Measurements from ENCODE around the gene GGT6.

Gene GGT6

DNA sequence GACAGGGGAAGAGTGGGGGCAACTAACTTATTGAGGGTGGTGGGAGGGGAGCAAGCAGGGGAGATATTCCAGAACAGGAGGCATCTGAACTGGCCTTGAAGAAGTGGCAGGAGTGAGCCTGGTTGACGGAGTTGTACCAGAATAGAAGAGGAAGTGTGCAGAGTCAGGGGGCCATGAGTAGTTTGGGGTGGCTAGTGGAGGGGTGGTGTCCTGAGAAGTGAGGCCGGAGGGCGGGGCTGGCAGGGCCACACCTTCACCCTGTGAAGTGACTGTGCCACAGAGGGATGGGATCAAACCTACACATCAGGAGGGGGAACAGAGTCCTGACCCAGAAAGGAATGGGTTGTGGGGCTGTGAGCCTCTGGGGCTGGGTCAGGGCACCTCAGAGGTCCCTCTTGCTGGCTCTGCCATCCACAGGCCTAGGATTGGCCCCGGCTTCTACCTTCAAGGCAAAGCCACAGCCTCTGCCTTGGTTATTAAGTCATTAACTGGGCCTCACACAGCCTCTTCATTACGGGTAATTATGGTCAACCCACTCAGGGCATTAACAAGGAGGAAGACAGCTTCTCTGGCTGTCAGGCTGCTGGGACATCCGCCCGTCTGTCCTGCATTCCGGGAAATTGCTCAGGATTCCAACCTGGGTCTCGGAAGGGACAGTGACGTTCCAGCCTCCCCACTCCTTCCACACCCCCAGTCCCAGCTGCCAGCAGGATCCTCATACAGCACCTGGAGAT, 49.0 kb downstream of the GGT6 start:
- DNase-seq (no peak), ATAC-seq (ENCODE audit: insufficient read depth, low read depth) (no peak)
- Histone ChIP-seq H3K9ac (ENCODE audit: low read depth, low read length) (no peak overlapping the region), H3K4me3 (ENCODE audit: low read depth in 1 of 2, low read length in 2 of 2) (no peak overlapping the region), H3K79me2 (ENCODE audit: insufficient read depth, low read length) (no peaks in the 10 kb centered on the region), H3K27ac (ENCODE audit: low read length) (no peak overlapping the region), H2AFZ (ENCODE audit: low read depth, low read length) (no peak overlapping the region), H3K27me3 (ENCODE audit: insufficient read depth, low read length, poor library complexity) (no peaks in the 10 kb centered on the region), H4K20me1 (ENCODE audit: insufficient read depth, low read length) (peaks cover 3% of the 10 kb centered on the region; the same call in 1 of the 2 replicates), H3K4me1 (ENCODE audit: insufficient read depth, low read length) (no peaks in the 10 kb centered on the region), H3K9me3 (ENCODE audit: insufficient read depth, low read length, severe bottlenecking) (no peaks in the 10 kb centered on the region), H3K4me2 (ENCODE audit: insufficient read depth, low read length) (no peak overlapping the region), H3K36me3 (ENCODE audit: insufficient read depth, low read length) (no peaks in the 10 kb centered on the region)
- TF ChIP-seq EZH2 (IDR thresholded peaks at IDR 0.05; ENCODE audit: borderline replicate concordance, low read depth, low read length, severe bottlenecking), result no peak
- TF ChIP-seq, protein P1, sequence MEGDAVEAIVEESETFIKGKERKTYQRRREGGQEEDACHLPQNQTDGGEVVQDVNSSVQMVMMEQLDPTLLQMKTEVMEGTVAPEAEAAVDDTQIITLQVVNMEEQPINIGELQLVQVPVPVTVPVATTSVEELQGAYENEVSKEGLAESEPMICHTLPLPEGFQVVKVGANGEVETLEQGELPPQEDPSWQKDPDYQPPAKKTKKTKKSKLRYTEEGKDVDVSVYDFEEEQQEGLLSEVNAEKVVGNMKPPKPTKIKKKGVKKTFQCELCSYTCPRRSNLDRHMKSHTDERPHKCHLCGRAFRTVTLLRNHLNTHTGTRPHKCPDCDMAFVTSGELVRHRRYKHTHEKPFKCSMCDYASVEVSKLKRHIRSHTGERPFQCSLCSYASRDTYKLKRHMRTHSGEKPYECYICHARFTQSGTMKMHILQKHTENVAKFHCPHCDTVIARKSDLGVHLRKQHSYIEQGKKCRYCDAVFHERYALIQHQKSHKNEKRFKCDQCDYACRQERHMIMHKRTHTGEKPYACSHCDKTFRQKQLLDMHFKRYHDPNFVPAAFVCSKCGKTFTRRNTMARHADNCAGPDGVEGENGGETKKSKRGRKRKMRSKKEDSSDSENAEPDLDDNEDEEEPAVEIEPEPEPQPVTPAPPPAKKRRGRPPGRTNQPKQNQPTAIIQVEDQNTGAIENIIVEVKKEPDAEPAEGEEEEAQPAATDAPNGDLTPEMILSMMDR (IDR thresholded peaks at IDR 0.05; ENCODE audit: borderline replicate concordance, extremely low read depth, low read length, poor library complexity, severe bottlenecking), result no peak

DNA sequence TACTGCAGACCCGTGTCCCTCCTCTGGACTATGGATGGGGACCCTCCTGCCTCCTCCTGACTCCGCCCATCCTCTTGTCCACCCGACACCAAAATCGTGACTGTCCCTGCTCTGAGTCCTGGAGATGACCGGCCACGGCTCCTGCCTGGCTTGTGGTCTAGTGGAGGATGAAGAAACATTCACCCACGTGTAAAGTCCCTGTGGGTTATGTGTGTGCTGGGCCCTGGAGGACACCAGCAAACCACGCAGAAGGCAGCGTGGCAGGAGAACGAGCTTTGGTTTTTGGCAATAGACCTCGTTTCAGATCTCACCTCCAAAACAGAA, 49.8 kb downstream of the GGT6 start:
- no peak overlapping the region for H2AFZ ChIP-seq (ENCODE audit: low read depth, low read length)
- H3K9me3 ChIP-seq (ENCODE audit: insufficient read depth, low read length, severe bottlenecking), result no peaks in the 10 kb centered on the region
- no peaks in the 10 kb centered on the region for H3K4me1 ChIP-seq (ENCODE audit: insufficient read depth, low read length)
- H3K27me3 ChIP-seq (ENCODE audit: insufficient read depth, low read length, poor library complexity), result no peaks in the 10 kb centered on the region
- H3K36me3 ChIP-seq (ENCODE audit: insufficient read depth, low read length), result no peaks in the 10 kb centered on the region
- peaks cover 7% of the 10 kb centered on the region for H4K20me1 ChIP-seq (ENCODE audit: insufficient read depth, low read length)
- H3K4me2 ChIP-seq (ENCODE audit: insufficient read depth, low read length), result no peak overlapping the region
- ATAC-seq (ENCODE audit: insufficient read depth, low read depth) (no peak), DNase-seq (no peak)
- TF ChIP-seq, protein P1 (IDR thresholded peaks at IDR 0.05; ENCODE audit: borderline replicate concordance, extremely low read depth, low read length, poor library complexity, severe bottlenecking), result no peak
- TF ChIP-seq EZH2 (IDR thresholded peaks at IDR 0.05; ENCODE audit: borderline replicate concordance, low read depth, low read length, severe bottlenecking), result no peak
- H3K9ac ChIP-seq (ENCODE audit: low read depth, low read length), result no peak overlapping the region
- H3K27ac ChIP-seq (ENCODE audit: low read length), result no peak overlapping the region
- H3K4me3 ChIP-seq (ENCODE audit: low read depth in 1 of 2, low read length in 2 of 2), result no peak overlapping the region
- H3K79me2 ChIP-seq (ENCODE audit: insufficient read depth, low read length), result no peaks in the 10 kb centered on the region

DNA sequence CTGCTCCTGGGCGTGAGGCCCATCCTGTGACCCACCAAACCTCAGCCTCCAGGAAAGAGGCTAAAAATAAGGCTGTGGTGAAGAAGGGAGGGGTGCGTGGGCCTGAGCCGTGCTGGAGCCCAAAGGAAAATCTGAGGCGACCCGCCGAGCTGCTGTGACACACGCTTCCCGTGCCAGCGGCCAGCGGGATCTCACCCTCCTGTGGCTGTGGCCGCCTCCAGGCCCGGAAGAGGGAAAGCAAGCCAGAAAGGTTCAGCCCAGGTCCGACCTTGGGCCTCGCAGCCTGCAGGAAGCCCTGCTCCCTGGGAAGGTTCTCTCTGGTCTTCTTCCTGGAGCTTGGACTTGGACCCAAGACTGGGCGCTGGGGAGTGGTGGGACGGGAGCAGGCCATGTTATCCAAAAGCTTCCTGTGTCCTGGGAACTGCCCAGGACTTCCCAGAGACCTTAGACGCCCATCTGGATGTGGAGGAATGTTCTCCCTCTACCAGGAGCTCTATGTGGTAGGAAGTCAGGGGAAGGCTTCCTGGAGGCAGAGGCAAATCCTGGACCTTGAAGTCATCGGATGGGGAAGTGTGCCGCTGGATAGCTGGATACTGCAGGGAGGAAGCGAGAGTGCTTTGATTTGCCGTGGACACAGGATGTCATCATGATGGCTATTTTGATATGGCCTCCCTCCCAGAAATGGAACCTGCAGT, 50.3 kb downstream of the GGT6 start:
- Histone ChIP-seq H3K79me2 (ENCODE audit: insufficient read depth, low read length) (no peaks in the 10 kb centered on the region), H2AFZ (ENCODE audit: low read depth, low read length) (no peak overlapping the region), H3K27ac (ENCODE audit: low read length) (no peak overlapping the region), H3K27me3 (ENCODE audit: insufficient read depth, low read length, poor library complexity) (no peaks in the 10 kb centered on the region), H3K9me3 (ENCODE audit: insufficient read depth, low read length, severe bottlenecking) (no peaks in the 10 kb centered on the region), H3K4me1 (ENCODE audit: insufficient read depth, low read length) (no peaks in the 10 kb centered on the region), H3K4me3 (ENCODE audit: low read depth in 1 of 2, low read length in 2 of 2) (no peak overlapping the region), H3K36me3 (ENCODE audit: insufficient read depth, low read length) (no peaks in the 10 kb centered on the region), H3K9ac (ENCODE audit: low read depth, low read length) (no peak overlapping the region), H4K20me1 (ENCODE audit: insufficient read depth, low read length) (peaks cover 9% of the 10 kb centered on the region), H3K4me2 (ENCODE audit: insufficient read depth, low read length) (no peak overlapping the region)
- TF ChIP-seq, protein P1 (IDR thresholded peaks at IDR 0.05; ENCODE audit: borderline replicate concordance, extremely low read depth, low read length, poor library complexity, severe bottlenecking), result no peak
- no peak for TF ChIP-seq EZH2 (IDR thresholded peaks at IDR 0.05; ENCODE audit: borderline replicate concordance, low read depth, low read length, severe bottlenecking)
- DNase-seq (no peak), ATAC-seq (ENCODE audit: insufficient read depth, low read depth) (no peak)

Measured in DND-41 (cell line).